Fibroblast of villous mesenchyme (primary cell): ENCODE results near the gene CUTC. TPM values are rescaled to one million over a fixed set of nuclear protein-coding genes. Genes with fewer than 3 reads are reported as not detected.
A peak's percentile ranks its signal among the peaks of the same experiment; 100 is the strongest.

Experiments used
- DNase-seq: peaks from one replicate; pipeline ENCODE4 v3.0.0-alpha.2; 2010; ENCODE audit warnings: low read depth
- H3K4me3 ChIP-seq: 2 replicates; pipeline ENCODE4 v1.5.1; 2011; ENCODE audit warnings: low read depth, mild to moderate bottlenecking, low read length
- CTCF ChIP-seq: IDR thresholded peaks from 2 replicates; pipeline ENCODE4 v1.5.1; 2012; ENCODE audit warnings: low read depth, mild to moderate bottlenecking, low read length; ENCODE audit not compliant: insufficient read depth
- total RNA-seq: library from RNA; depleted of rRNA; stranded (reverse); fragments of >200 nt; gene quantifications from 2 replicates; pipeline ENCODE4 v1.2.3, GENCODE V29; 2012

The CUTC gene
- total RNA-seq, result 12.6 and 19.0 TPM in 2 replicates

- DNase-seq, result peak; percentile 96
- peak; percentile 21 for TF ChIP-seq CTCF
- H3K4me3 ChIP-seq, result peak within 1 kb of the TSS; percentile 89
Measured at GRCh38 chr10:99732033-99732842, at the start of gene CUTC, which contains the start of gene COX15. Gene CUTC, plus strand, starts transcription at chr10:99732234. Its CDS starts 115 bp downstream, at chr10:99732349. Gene COX15, minus strand, starts transcription at chr10:99732127. Its CDS starts 78 bp downstream, at chr10:99732049.

- DNase-seq, result no peak
- no peak for TF ChIP-seq CTCF
- no peak overlapping the region for H3K4me3 ChIP-seq
Measured at GRCh38 chr10:99682752-99683151, 49.3 kb upstream of the CUTC start.

GRCh38 chr10:99685597-99685967 is 46.5 kb upstream of the CUTC start:
- no peak for DNase-seq
- TF ChIP-seq CTCF, result no peak
- H3K4me3 ChIP-seq, result no peak overlapping the region

GRCh38 chr10:99689461-99689860 is 42.6 kb upstream of the CUTC start:
- no peak overlapping the region for H3K4me3 ChIP-seq
- no peak for TF ChIP-seq CTCF
- no peak for DNase-seq

- TF ChIP-seq CTCF, result no peak
- DNase-seq, result peak; percentile 78
- no peak overlapping the region for H3K4me3 ChIP-seq
Measured at GRCh38 chr10:99693933-99694583, 38.0 kb upstream of the CUTC start.

- no peak overlapping the region for H3K4me3 ChIP-seq
- no peak for DNase-seq
- no peak for TF ChIP-seq CTCF
Measured at GRCh38 chr10:99695761-99696160, 36.3 kb upstream of the CUTC start.
